HG03045 (cell line): Measurements from ENCODE around the gene DRP2.
"Not testable (repeated sequence)": the region's sequence is repeated elsewhere in the genome, so short reads cannot be mapped to it uniquely, and the experiment has no call there.

Experiments
- ATAC-seq: cut with Tn5 transposase; IDR thresholded peaks from one replicate; pipeline ENCODE4 v1.9.1; 2021; ENCODE audit warnings: mild to moderate bottlenecking, moderate library complexity; ENCODE audit not compliant: unreplicated experiment

The DRP2 gene

GRCh38 chrX:101231080-101231479 is 11.5 kb downstream of the DRP2 start:
- no peak for ATAC-seq

DNA sequence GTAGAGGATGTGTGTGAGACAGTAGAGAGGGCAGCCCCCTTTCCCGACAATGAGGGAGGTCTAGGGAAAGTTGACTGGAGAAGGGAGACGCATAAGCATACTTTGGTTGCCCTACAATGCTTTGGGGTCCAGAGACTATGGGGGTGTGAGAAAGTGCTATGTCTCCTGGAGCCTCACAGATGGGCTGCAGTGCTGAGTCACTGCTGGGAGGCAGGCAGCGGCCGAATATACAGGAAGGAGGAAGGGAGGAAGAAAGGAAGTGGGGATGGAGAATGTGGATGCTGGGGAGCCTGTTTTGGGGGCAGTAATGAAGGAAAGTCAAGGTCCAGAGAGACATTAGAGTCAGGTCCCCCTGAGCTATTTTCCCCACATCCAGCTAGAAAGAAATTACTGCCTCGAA is 12.7 kb downstream of the DRP2 start:
- ATAC-seq, result no peak

GRCh38 chrX:101237041-101237440 is 17.5 kb downstream of the DRP2 start:
- no peak for ATAC-seq

GRCh38 chrX:101241531-101241930 is 21.9 kb downstream of the DRP2 start:
- no peak for ATAC-seq

DNA sequence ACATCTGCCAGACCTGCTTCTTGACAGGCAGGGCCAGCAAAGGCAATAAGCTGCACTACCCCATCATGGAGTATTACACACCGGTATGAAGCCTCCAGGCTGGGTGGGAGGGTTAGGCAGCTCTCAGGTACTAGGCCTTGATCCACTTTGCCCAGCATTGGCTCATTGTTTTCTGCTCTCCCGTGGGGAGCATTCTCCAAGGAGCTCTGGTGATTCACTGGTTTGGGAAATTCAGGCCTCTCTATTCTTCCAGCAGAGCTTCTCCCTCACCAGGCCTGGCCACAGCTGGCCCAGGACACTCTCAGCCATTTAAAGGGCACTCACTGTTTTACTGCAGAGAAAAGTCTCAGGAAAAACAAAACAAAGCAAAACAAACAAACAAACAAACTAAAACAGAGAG is 33.0 kb downstream of the DRP2 start:
- no peak for ATAC-seq

DNA sequence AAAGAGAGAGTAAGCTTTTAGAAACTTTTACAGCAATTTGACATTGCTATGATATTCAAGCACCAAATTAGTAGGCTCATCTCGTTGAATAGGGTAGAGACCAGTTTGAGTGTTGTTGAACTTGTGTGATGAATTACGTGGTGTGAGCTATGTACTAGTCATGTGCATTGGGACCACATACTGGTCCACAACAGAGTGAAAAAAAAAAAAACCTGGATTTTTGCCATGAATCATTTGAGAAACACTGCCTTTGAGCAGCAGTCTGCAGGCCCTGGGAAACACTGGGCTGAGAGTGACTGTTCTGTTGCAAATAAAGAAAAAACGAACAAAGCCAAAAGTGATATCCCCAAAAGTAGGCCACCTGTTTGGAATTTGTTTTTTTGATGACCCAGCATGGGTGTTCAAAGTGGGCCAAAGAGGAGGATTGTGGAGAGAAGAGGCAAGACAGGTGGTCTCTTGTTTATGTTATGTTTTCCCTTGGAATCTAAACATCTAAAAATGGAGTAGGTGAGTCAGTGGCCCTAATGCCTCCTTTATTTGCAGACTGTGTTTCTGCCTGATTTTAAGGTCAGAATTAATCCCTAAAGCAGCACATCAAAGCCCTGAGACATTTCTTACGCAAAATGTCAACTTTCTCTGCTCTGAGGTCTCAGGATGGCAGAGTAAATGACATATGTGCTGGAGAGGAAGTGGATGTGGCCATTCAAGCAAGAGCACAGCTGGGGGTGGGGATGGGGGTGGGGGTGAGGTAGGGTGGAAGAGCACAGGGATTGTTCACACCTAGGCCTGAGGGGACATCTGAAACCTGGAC is 38.1 kb downstream of the DRP2 start:
- no peak for ATAC-seq

- no peak for ATAC-seq
Observed at GRCh38 chrX:101258259-101258581, 38.6 kb downstream of the DRP2 start.

- ATAC-seq, result no peak
Observed at GRCh38 chrX:101260435-101260834, 40.8 kb downstream of the DRP2 start.

GRCh38 chrX:101262590-101262989 is 43.0 kb downstream of the DRP2 start:
- ATAC-seq, result no peak

- ATAC-seq, result no peak
Observed at GRCh38 chrX:101263766-101264165, 44.2 kb downstream of the DRP2 start.

DNA sequence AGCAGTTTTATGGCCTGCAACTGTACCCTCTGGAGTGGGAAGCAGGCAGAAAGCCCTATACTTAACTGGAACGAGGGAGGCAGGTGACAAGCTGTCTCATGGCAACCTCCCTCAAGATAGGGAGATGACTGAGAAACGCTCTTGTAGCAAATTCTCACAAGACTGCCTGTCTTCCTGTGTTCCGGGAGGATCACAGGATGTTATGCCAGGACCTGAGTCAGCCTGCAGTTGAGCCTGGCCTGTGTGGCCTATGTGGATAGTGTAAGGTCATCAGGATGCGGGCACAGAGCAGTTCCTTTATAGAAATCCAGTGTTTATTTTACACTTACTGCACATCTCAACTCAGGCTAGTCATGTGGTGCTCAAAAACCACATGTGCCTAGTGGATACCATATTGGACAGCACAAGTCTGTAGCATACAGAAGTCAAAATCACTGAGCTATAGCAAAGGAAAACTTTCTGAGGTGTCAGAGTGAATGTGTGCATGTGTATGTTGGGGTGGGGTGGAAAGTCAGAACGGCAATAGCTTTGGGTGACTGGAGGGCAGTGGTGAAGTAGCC is 46.4 kb downstream of the DRP2 start:
- ATAC-seq, result no peak

- ATAC-seq, result no peak
Observed at GRCh38 chrX:101274198-101274597, 54.6 kb downstream of the DRP2 start.

DNA sequence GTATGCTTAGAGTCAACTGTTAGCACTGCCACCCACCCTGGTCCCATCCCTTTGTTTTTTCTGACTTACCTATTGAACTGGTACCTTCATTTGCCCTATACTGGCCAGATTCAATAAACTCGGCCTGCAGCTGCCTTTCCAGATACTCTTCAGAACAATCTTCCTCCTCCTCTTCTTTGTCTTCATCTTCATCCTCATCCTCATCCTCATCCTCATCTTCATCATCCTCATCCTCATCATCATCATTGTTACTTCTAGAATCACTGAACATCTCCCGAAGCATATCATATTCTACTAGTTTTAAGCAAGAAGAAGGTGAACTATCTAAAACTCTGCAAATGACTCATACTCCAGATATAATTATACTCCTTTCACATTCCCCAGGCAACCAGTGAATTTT is 56.7 kb downstream of the DRP2 start:
- ATAC-seq, result no peak

DNA sequence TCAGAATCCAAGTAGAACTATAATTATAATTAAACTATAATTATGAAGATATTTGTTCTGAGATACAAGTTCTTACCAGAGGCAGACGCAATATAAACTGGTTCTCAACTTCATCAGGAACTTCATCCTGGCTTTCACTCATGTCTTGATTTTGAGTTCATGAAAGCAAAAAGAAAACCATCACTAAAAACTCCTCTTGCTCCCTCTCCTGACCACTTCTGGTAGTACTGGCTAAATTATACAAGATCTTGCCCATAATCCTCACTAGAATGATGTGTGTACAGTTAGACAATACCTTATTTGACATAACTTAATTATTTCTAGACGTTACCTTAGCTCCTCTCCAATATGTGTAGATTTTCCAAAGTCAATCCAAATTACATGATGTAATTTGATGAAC is 67.8 kb downstream of the DRP2 start:
- ATAC-seq, result no peak

GRCh38 chrX:101290957-101291603 is 71.5 kb downstream of the DRP2 start, which contains the start of gene TAF7L:
Gene TAF7L (minus strand): TSS chrX:101291334. CDS start chrX:101287543, 3,791 bp downstream.
- ATAC-seq, result no peak

DNA sequence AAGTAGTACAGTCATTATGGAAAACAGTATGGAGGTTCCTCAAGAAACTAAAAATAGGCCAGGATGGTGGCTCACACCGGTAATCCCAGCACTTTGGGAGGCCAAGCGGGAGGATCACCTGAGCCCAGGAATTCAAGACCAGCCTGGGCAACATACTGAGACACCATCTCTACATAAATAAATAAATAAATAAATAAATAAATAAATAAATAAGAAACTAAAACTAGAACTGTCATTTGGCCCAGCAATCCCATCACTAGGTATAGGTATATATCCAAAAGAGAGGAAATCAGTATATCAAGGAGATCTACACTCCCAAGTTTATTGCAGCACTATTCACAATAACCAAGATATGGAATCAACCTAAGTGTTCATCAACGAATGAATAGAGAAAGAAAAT is 76.0 kb downstream of the DRP2 start:
- ATAC-seq, result not testable (repeated sequence)

DNA sequence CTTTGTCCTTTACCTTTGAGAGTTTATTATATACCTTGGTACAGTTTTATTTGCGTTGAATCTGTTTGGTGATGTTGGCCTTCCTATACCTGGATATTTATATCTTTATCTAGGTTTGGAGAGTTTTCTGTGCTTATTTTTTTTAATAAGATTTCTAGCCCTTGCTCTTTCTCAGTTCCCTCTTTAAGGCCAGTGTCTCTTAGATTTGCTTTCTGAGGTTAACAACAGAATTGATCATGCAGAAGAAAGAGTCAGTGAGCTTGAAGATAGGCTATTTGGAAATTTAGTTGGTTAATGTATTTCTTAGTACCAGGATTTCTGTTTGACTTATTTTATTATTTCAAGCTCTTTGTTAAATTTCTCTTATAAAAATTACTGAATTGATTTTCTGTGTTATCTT is 84.2 kb downstream of the DRP2 start:
- ATAC-seq, result no peak
